Measurements from ENCODE around the gene IGSF8.
"Not testable (repeated sequence)": the region's sequence is repeated elsewhere in the genome, so short reads cannot be mapped to it uniquely, and the experiment has no call there.

Gene IGSF8

DNA sequence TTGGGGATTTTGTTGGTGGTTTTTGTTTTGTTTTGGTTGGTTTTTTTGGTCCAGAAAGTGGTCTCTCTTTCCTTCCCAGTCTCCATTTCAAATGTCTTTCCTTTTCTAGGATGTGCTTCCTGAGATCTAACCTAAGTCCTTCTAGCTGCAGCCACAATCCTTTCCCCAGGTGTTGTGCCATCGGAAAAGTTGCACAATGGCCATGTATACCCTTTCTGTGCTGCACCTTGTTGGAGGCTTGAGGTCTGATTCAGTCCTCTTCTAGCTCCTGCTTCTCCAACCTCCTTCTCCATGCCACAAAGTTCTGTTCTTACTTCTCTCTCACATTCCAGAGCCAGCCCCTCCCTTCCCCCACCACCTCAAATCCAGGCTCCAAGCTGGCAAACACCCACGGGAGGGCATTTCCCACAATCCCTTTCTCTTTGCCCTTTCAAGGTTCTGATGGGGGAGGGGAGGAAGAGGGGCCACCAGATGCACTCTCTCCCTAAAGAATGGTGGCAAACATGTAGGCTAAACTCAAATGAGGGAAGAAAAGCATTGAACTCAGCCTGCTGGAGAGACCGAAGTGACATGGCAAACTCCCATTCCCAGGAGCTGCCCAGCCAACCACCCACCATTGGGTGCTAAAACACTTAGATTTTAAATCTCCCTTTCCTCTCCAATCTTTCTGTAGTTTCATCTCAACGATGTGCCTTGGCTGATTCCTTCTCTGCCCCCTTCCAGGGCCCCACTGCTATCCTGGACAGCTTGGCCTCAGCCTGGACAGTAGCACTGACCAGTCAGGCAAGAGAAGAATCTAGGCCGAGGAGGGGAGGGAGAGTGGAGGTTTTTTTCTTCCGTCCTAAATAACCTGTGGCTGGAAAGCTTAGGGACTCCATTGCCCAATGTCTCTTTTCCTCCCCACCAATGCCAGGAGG is 31.3 kb downstream of the IGSF8 start:
- peak in 4 of 14 donors; percentile 32 to 72 (median 57) for DNase-seq

- DNase-seq: peak in 3 of 14 donors; percentile 16 to 22 (median 19)
Measured at GRCh38 chr1:160064746-160065145, 33.7 kb downstream of the IGSF8 start.

GRCh38 chr1:160064164-160064563 is 34.3 kb downstream of the IGSF8 start:
- DNase-seq: no peak

DNA sequence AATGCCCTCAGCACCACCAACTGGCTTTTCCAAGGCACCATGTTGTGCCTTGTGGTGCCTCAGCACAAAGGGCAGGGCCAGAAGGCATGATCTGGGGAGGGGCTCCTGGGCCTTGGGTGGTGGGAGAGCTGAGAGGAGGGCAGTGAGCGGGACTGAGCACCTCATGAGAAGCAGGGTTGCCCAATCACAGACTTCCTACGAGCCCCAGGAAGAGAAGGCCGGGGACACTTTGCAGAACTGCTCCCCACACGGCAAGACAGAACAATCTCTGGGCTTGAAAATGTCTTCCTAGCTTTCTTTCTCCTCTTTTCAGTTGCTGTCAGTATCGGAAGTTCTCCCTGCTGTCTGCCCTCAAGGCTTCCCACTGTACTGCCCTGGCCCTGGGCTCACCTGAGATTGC is 35.2 kb downstream of the IGSF8 start:
- DNase-seq: peak in 3 of 14 donors; percentile 46 to 58 (median 50)

GRCh38 chr1:160062230-160062532 is 36.2 kb downstream of the IGSF8 start:
- DNase-seq: peak in 12 of 14 donors; percentile 64 to 97 (median 92)

- peak in 6 of 14 donors; percentile 53 to 92 (median 70) for DNase-seq
Measured at GRCh38 chr1:160061369-160062229, 36.8 kb downstream of the IGSF8 start.

DNA sequence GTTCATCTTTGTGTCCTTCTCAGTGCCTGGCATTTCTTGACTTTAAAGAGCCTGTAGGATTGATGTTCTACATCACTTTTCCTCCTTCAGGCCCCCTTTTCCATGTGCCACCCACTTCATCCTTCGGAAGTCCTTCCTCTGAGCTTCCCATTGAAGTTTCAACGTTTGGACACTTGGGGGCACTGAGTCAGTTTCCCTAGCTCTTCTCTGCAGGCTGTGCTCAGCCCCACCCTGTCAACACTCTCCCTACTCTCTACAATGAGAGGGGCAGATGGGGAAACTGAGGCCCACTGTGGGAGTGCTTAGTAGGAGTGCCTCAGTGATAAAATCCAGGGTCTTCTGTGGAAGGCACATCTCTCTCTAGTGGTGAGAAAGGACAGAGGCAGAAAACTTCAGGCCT is 40.3 kb downstream of the IGSF8 start:
- DNase-seq: peak in 1 of 14 donors; percentile 13

DNA sequence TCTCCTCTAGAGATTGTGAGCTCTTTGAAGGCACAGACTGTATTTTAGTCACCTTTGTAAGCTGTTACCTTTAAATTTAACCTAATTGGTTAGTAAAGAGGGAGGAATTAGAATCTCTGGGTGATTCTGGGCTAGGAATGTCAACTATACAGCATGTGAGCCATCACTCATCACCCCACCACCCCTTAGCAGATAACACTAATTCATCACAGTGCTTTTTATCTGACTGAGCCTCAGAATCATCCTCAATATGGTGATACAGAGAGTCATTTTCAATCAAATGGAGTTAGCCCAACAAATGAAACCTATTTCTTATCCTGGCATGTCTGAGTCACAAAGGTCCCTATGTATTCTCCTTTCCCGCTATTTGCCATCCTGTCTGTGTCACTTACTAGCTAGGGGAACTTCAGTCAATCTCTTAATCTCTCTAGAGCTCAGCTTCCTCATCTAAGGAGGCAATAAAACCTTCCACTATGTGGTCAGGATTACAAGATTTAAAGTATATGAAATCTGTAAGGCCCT is 41.7 kb downstream of the IGSF8 start:
- no peak for DNase-seq

DNA sequence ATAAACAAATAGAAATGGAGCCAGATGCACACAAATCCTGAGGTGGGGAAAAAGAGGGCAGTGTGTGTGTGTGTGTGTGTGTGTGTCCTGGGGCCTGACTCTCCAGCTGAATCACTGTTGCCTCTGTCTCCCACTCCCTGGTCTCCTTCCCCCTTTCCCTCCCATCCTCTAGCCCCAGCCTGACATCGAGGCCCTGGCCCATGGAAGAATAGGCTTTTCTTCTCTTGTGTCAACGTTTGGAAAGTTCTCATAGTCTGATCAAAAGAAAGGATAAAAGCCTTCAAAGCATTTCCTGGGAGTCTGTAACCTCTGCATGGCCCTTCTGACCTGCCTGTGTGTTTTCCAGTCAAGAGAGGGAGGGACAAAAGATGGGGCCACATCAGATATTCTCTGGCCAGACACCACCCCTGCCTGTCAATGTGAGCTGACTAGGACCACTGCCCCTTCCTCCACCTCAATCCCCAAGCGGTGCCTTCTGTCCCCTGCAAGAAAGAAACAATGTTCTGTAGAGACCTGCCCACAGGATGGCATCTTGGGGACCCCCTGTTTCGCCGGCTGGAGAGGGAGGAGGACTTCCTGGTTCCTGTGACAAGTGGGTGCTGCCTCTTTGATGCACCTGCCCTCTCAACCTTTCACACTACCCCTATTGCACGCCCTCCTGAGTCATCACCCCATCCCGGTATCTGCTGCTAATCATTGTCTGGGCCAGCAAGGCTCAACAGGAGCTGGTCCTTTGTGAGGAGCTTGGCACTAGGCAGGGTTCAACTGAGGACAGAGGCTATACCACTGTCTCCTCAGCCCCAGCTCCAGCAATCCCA is 44.7 kb downstream of the IGSF8 start:
- DNase-seq: no peak

GRCh38 chr1:160052936-160053335 is 45.5 kb downstream of the IGSF8 start:
- no peak for DNase-seq

- no peak for DNase-seq
Measured at GRCh38 chr1:160050619-160051018, 47.8 kb downstream of the IGSF8 start.

DNA sequence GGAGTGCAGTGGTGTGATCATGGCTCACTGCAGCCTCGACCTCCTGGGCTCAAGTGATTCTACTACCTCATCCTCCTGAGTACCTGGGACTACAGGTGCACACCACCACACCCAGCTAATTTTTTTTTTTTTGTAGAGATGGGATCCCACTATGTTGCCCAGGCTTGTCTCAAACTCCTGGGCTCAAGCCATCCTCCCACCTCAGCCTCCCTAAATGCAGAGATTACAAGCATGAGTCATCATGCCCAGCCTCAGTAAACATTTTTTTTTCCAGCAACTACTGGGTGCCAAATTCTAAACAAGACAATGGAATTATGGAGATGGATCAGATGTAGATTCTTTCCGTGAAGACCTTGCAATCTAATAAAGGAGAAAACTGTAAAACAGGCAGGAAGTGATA is 48.2 kb downstream of the IGSF8 start:
- DNase-seq: not testable (repeated sequence)

DNA sequence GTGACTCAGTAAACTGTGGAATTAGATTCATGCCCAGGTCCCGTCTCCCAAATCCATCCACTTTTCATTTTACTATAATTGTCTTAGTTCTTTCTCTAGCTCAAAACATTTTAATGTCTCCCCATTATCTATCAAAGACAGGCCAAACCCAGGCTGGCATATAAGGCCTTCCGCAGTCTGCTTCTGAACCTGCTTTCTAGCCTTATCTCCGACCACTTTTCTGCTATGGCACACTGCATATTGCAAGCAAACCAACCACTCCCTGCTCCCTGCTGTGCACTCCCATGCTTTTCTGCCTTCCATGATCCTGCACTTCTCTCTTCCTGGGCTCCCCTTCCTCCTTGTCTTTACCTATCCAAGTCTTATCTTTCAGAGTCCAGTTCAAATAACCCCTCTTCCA is 49.3 kb downstream of the IGSF8 start:
- DNase-seq: no peak

GRCh38 chr1:160048335-160048734 is 50.1 kb downstream of the IGSF8 start:
- no peak for DNase-seq

- DNase-seq: no peak
Measured at GRCh38 chr1:160047111-160047991, 51.1 kb downstream of the IGSF8 start.

- peak in 12 of 14 donors; percentile 52 to 89 (median 80) for DNase-seq
Measured at GRCh38 chr1:160046494-160047110, 51.8 kb downstream of the IGSF8 start.

- no peak for DNase-seq
Measured at GRCh38 chr1:160045653-160046052, 52.8 kb downstream of the IGSF8 start.

- no peak for DNase-seq
Measured at GRCh38 chr1:160043543-160043942, 54.9 kb downstream of the IGSF8 start.
